Keratinocyte (primary cell): ENCODE results near the gene KBTBD8. TPM values are rescaled to one million over a fixed set of nuclear protein-coding genes. Genes with fewer than 3 reads are reported as not detected.

Experiments used
- DNase-seq: peaks from one replicate; pipeline ENCODE4 v3.0.0-alpha.2; 2011; ENCODE audit warnings: low read depth, missing footprints, low spot score
- FAIRE-seq: peaks from 2 replicates; lab custom pipeline; 2011; peaks lifted over from hg19 to GRCh38; lab: Jason Lieb, UNC
- H2AFZ ChIP-seq: 2 replicates; pipeline ENCODE4 v1.6.0; 2012; ENCODE audit warnings: low read length, control low read depth, inconsistent platforms; ENCODE audit not compliant: control insufficient read depth
- H3K27ac ChIP-seq: 2 replicates; pipeline ENCODE4 v1.5.1; 2011; ENCODE audit warnings: low read length; ENCODE audit not compliant: control insufficient read depth, insufficient read depth
- H3K27me3 ChIP-seq: 3 replicates; pipeline ENCODE4 v1.6.0; 2011; ENCODE audit warnings: low read length; ENCODE audit not compliant: control insufficient read depth, insufficient read depth; ENCODE audit errors: extremely low read depth
- H3K36me3 ChIP-seq, 2 experiments: 2 replicates in 1 of 2; 3 replicates in 1 of 2; pipeline ENCODE4 v1.5.1; 2011; ENCODE audit warnings: low read length in 2 of 2, mild to moderate bottlenecking in 1 of 2; ENCODE audit not compliant: control insufficient read depth in 2 of 2, insufficient read depth in 2 of 2; ENCODE audit errors: extremely low read depth in 1 of 2
- H3K4me1 ChIP-seq: 3 replicates; pipeline ENCODE4 v1.5.1; 2011; ENCODE audit warnings: low read length; ENCODE audit not compliant: control insufficient read depth, insufficient read depth; ENCODE audit errors: extremely low read depth
- H3K4me2 ChIP-seq: 3 replicates; pipeline ENCODE4 v1.6.0; 2011; ENCODE audit warnings: low read depth, low read length; ENCODE audit not compliant: control insufficient read depth, insufficient read depth; ENCODE audit errors: extremely low read depth
- H3K4me3 ChIP-seq, 3 experiments: fragments of 200-600 bp in 1 of 3; sonication (generic) in 1 of 3; 2 replicates in 2 of 3; 3 replicates in 1 of 3; pipeline ENCODE4 v1.5.1; 2011 to 2016; ENCODE audit warnings: low read length in 3 of 3, mild to moderate bottlenecking in 3 of 3, control low read depth in 2 of 3, inconsistent platforms in 1 of 3, low read depth in 1 of 3, mixed read lengths in 1 of 3, mixed run types in 1 of 3, moderate library complexity in 1 of 3; ENCODE audit not compliant: control insufficient read depth in 2 of 3, insufficient read depth in 2 of 3; ENCODE audit errors: extremely low read depth in 1 of 3
- H3K79me2 ChIP-seq: 2 replicates; pipeline ENCODE4 v1.6.0; 2012; ENCODE audit warnings: low read length; ENCODE audit not compliant: control insufficient read depth, insufficient read depth
- H3K9ac ChIP-seq: 3 replicates; pipeline ENCODE4 v1.6.0; 2011; ENCODE audit warnings: low read length; ENCODE audit not compliant: control insufficient read depth, insufficient read depth; ENCODE audit errors: extremely low read depth
- H3K9me1 ChIP-seq: 3 replicates; pipeline ENCODE4 v1.6.0; 2011; ENCODE audit warnings: low read length; ENCODE audit not compliant: control insufficient read depth, insufficient read depth; ENCODE audit errors: extremely low read depth
- H3K9me3 ChIP-seq: 2 replicates; pipeline ENCODE4 v1.5.1; 2012; ENCODE audit warnings: low read depth, low read length; ENCODE audit not compliant: control insufficient read depth
- H4K20me1 ChIP-seq: 3 replicates; pipeline ENCODE4 v1.6.0; 2011; ENCODE audit warnings: low read length; ENCODE audit not compliant: control insufficient read depth, insufficient read depth; ENCODE audit errors: extremely low read depth
- CTCF ChIP-seq, 3 experiments: IDR thresholded peaks in 1 of 3; conservative IDR thresholded peaks in 1 of 3; optimal IDR thresholded peaks in 1 of 3; 2 replicates in 2 of 3; 3 replicates in 1 of 3; pipeline versions ENCODE3 to v1.5.1; 2011; ENCODE audit warnings: low read length in 3 of 3, mild to moderate bottlenecking in 3 of 3, moderate library complexity in 2 of 3, control low read depth in 1 of 3, inconsistent platforms in 1 of 3; ENCODE audit not compliant: insufficient read depth in 2 of 3; ENCODE audit errors: extremely low read depth in 1 of 3
- EZH2 ChIP-seq: IDR thresholded peaks from one replicate; pipeline ENCODE4 v1.6.1; 2012; ENCODE audit warnings: inconsistent platforms, mild to moderate bottlenecking, low read length, moderate library complexity
- dilution Hi-C: fragments of 300-500 bp; cut with MboI; formaldehyde crosslinking; loops from one replicate; pipeline ENCODE4 v1.7.0; 2020; ENCODE audit warnings: low sequenced_read_pairs; ENCODE audit not compliant: extremely low pct_ligation_motif_present
- polyA plus RNA-seq, 5 experiments: library from polyadenylated mRNA; depleted of rRNA in 3 of 5; stranded (reverse) in 3 of 5; stranded (forward) in 1 of 5; unstranded in 1 of 5; fragments of >200 nt; gene quantifications; 1 replicate in 1 of 5; 2 replicates in 3 of 5; 3 replicates in 1 of 5; pipeline versions ENCODE4 v1.2.1 to v1.2.3, GENCODE V29; 2011 to 2012; ENCODE audit warnings: missing spikeins in 2 of 5, low read depth in 1 of 5, low replicate concordance in 1 of 5

KBTBD8 gene
- polyA plus RNA-seq, 1 donor (not counting 4 experiments of a cell fraction or from before 2014, with no cell fraction given), result 7.5 TPM

GRCh38 chr3:67044295-67044694 is 46.2 kb downstream of the KBTBD8 start:
- H3K9ac ChIP-seq, result no peak overlapping the region
- no peak for FAIRE-seq
- no peak overlapping the region for H3K27ac ChIP-seq
- no peak overlapping the region for H3K4me3 ChIP-seq
- H3K9me3 ChIP-seq, result no peaks in the 10 kb centered on the region
- no peaks in the 10 kb centered on the region for H4K20me1 ChIP-seq
- H3K36me3 ChIP-seq, result no peaks in the 10 kb centered on the region
- DNase-seq, result no peak
- H3K4me2 ChIP-seq, result no peak overlapping the region
- H3K27me3 ChIP-seq, result no peaks in the 10 kb centered on the region
- TF ChIP-seq EZH2 (no peak), CTCF (optimal IDR thresholded peaks at IDR 0.05 in 1 of 3, IDR thresholded peaks at IDR 0.05 in 1 of 3, conservative IDR thresholded peaks at IDR 0.05 in 1 of 3; ENCODE audit: extremely low read depth in 1 of 3, insufficient read depth in 2 of 3, low read length in 3 of 3) (no peak)
- dilution Hi-C loops, result no loop called here
- H3K4me1 ChIP-seq, result no peaks in the 10 kb centered on the region
- H2AFZ ChIP-seq, result no peak overlapping the region
- no peaks in the 10 kb centered on the region for H3K79me2 ChIP-seq
- no peaks in the 10 kb centered on the region for H3K9me1 ChIP-seq

DNA sequence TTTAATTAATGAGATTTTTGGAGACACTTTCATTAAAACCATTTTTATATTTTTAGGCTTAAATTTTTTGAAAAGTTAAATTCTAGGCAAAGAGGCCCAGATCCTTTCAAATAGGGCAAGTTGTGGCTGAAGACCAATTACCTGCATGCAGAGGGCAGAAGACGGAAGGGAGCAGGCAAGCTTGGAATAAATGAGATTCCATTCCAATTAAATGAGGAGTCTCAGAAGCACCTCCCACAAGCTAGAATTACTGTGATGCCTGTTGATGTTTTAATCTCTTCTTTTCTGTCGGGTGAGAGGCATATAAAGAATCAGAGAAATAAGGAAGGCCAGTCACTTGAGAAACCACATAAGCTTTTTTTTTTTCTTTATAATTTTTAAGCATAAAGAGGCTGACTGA is 46.8 kb downstream of the KBTBD8 start:
- no peak for FAIRE-seq
- DNase-seq, result no peak
- H3K27me3 ChIP-seq, result no peaks in the 10 kb centered on the region
- H3K4me3 ChIP-seq, result no peak overlapping the region
- H3K27ac ChIP-seq, result no peak overlapping the region
- H4K20me1 ChIP-seq, result no peaks in the 10 kb centered on the region
- H3K79me2 ChIP-seq, result no peaks in the 10 kb centered on the region
- H3K9me1 ChIP-seq, result no peaks in the 10 kb centered on the region
- TF ChIP-seq CTCF (optimal IDR thresholded peaks at IDR 0.05 in 1 of 3, IDR thresholded peaks at IDR 0.05 in 1 of 3, conservative IDR thresholded peaks at IDR 0.05 in 1 of 3; ENCODE audit: extremely low read depth in 1 of 3, insufficient read depth in 2 of 3, low read length in 3 of 3) (no peak), EZH2 (no peak)
- H2AFZ ChIP-seq, result no peak overlapping the region
- H3K9ac ChIP-seq, result no peak overlapping the region
- no peaks in the 10 kb centered on the region for H3K9me3 ChIP-seq
- dilution Hi-C loops, result no loop called here
- H3K4me2 ChIP-seq, result no peak overlapping the region
- H3K36me3 ChIP-seq, result no peaks in the 10 kb centered on the region
- no peaks in the 10 kb centered on the region for H3K4me1 ChIP-seq
